Omental fat pad (tissue), 4 donors: ENCODE results near the gene SRI. TPM values are rescaled to one million over a fixed set of nuclear protein-coding genes. Genes with fewer than 3 reads are reported as not detected.

Source experiments
- ATAC-seq: fragments of 150-250 bp; one replicate; pipeline ENCODE4 v1.9.1; 2016; ENCODE audit warnings: mild to moderate bottlenecking, moderate library complexity; ENCODE audit not compliant: low FRiP score
- DNase-seq: peaks from one replicate; pipeline ENCODE4 v3.0.0-alpha.2; 2019; ENCODE audit warnings: low spot score
- CTCF ChIP-seq, 3 donors: fragments of 450-650 bp; IDR thresholded peaks; one replicate each; pipeline ENCODE4 v1.5.1; 2016 to 2017; ENCODE audit warnings: antibody characterized with exemption in 3 of 3, mild to moderate bottlenecking in 3 of 3, moderate library complexity in 2 of 3
- total RNA-seq, 4 donors: library from RNA; depleted of rRNA; stranded (reverse); fragments of >200 nt; gene quantifications; one replicate each; pipeline ENCODE4 v1.1.0, GENCODE V29; 2016

SRI gene
- total RNA-seq, 4 donors from 2014 or later: 67.5 to 102 (median 73.1) TPM

- no peak for TF ChIP-seq CTCF (IDR thresholded peaks at IDR 0.05)
- no peak for DNase-seq
- ATAC-seq: no peak
Measured at GRCh38 chr7:88224601-88225275, 4.9 kb upstream of the SRI start.

GRCh38 chr7:88223265-88223664 lies 3.4 kb upstream of the SRI start:
- ATAC-seq (no peak), DNase-seq (no peak)
- no peak for TF ChIP-seq CTCF (IDR thresholded peaks at IDR 0.05)

GRCh38 chr7:88218836-88219605 lies 817 bp downstream of the SRI start:
- DNase-seq: no peak
- TF ChIP-seq CTCF (IDR thresholded peaks at IDR 0.05): no peak
- ATAC-seq: peak; percentile 69

- TF ChIP-seq CTCF (IDR thresholded peaks at IDR 0.05): no peak
- ATAC-seq: no peak
- no peak for DNase-seq
Measured at GRCh38 chr7:88218429-88218745, 1.5 kb downstream of the SRI start.

DNA sequence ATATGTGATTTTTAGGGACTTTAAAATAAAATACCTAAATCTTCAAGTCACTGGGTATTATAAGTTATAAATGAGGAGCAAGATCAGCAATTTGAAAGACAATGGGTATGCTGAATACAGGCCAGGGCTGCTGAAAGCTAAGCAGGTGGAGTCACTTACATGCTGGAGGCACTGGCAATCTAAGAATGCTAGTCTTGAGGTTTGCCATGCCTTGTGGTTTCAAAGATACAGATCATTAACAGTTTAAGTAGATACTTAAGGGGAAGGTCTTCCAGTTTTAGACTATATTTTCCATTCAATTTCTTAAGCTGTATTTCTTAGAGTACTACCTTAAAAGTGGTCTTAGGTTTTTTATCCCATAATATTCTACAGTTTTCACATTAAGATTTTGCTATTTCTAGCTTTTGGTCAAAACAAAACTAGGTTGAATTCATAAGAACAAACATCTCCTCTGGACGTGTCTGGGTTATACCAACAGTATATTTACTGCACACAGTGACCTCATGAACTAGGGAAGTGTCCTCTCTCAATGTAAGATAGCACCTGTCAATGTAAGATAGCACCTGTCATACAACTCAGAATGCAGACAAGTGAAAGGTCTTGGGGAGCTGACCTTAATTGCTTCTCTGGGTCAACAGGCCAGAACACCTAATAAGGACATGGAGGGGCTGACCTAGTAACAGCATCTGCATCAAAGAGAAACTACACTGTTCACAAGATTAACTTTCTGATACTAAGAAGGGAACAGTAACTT lies 2.0 kb downstream of the SRI start:
- DNase-seq (no peak), ATAC-seq (no peak)
- no peak for TF ChIP-seq CTCF (IDR thresholded peaks at IDR 0.05)

- TF ChIP-seq CTCF (IDR thresholded peaks at IDR 0.05): no peak
- ATAC-seq (no peak), DNase-seq (no peak)
Measured at GRCh38 chr7:88216276-88216675, 3.6 kb downstream of the SRI start.
